Measurements from ENCODE around the gene SIRT1.
"Not testable (repeated sequence)": the region's sequence is repeated elsewhere in the genome, so short reads cannot be mapped to it uniquely, and the experiment has no call there.

SIRT1 gene

DNA sequence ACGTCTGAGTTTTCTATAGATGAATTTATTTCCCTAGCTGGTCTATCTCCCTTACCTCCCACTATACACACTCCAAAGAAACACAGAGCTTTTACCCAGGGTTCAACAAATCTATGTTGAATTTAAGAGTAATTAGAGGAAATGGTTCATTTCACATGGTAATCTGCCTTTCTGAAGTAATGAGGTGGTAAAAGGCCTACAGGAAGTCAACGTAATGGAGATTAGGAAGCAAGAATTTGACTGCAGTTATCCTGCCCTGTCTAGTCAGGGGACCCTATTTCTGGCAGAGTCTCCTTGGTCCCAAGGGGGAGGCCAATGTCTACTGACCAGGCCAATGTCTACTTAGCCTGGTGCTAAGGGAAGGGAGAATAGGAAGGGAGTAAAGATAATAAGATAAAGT is 21.4 kb upstream of the SIRT1 start:
- H3K27ac ChIP-seq: no peak overlapping the region
- no peak for TF ChIP-seq CTCF (conservative IDR thresholded peaks at IDR 0.05)
- TF ChIP-seq ZFX (IDR thresholded peaks at IDR 0.05): no peak

GRCh38 chr10:67864607-67865371 is 19.7 kb upstream of the SIRT1 start:
- H3K27ac ChIP-seq: no peak overlapping the region
- TF ChIP-seq CTCF (conservative IDR thresholded peaks at IDR 0.05) (no peak), ZFX (IDR thresholded peaks at IDR 0.05) (no peak)

GRCh38 chr10:67868132-67868531 is 16.3 kb upstream of the SIRT1 start:
- no peak overlapping the region for H3K27ac ChIP-seq
- TF ChIP-seq CTCF (conservative IDR thresholded peaks at IDR 0.05) (no peak), ZFX (IDR thresholded peaks at IDR 0.05) (no peak)

- TF ChIP-seq ZFX (IDR thresholded peaks at IDR 0.05): no peak
- TF ChIP-seq CTCF (conservative IDR thresholded peaks at IDR 0.05): no peak
- no peak overlapping the region for H3K27ac ChIP-seq
Measured at GRCh38 chr10:67869996-67870395, 14.5 kb upstream of the SIRT1 start.

DNA sequence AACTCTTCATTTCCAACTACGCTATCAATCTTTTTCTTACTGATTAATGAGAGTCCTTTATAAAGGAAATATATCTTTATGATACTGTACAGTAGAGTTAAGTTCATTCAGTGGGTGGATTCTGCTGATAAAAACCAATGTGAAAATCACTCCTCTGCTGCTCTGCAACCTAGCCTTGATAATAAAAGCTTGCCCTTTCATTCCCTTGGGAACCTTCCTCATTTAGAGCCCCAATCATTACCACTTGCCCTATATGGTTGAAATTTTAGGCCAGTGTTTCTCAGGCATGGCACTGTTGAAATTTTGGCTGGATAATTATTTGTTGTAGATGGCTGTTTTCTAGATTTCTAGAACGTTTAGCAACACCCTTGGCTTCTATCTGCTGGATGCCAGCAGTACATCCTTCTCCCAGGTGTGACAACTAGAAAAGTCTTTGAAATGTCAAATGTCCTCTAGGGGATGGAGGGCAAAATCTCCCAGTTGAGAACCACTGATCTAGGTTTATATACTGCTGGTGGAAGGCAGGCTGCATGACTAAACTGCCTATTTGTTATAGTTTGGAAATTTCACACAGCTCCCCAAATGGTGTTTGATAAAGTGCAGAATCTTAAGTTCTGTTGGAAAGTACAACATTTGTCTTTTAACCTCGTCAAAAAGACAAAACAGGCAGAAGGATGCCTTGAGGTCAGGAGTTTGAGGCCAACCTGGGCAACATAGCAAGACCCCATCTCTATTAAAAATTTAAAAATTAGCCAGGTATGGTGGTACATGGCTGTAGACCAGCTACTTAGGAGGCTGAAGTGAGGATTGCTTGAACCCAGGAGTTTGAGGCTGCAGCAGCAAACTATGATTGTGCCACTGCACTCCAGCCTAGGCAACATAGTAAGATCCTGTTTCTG is 8.9 kb upstream of the SIRT1 start:
- no peak for TF ChIP-seq CTCF (conservative IDR thresholded peaks at IDR 0.05)
- no peak for TF ChIP-seq ZFX (IDR thresholded peaks at IDR 0.05)
- H3K27ac ChIP-seq: no peak overlapping the region

- not testable (repeated sequence) for H3K27ac ChIP-seq
Measured at GRCh38 chr10:67877421-67877820, 7.0 kb upstream of the SIRT1 start.

DNA sequence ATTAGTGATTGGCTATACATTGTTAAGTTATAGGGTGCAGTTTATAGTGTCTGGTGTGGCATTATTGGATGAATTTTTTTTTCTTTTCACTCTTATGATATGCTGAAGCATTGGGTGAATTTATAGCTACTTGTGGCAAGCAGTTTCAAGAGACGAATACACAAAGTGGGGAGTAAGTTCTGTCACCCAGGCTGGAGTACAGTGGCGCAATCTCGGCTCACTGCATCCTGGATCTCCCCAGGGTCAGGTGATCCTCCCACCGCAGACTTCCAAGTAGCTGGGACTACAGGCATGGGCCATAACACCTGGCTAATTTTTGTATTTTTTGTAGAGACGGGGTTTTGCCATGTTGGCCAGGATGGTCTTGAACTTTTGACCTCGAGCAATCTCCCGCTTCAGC is 6.3 kb upstream of the SIRT1 start:
- H3K27ac ChIP-seq: no peak overlapping the region
- TF ChIP-seq ZFX (IDR thresholded peaks at IDR 0.05): no peak
- no peak for TF ChIP-seq CTCF (conservative IDR thresholded peaks at IDR 0.05)
